Parathyroid adenoma (tissue), 2 donors: ENCODE data around the gene DGKQ.
A peak's percentile ranks its signal among the peaks of the same experiment; 100 is the strongest.
"Not testable (repeated sequence)": the region's sequence is repeated elsewhere in the genome, so short reads cannot be mapped to it uniquely, and the experiment has no call there.

Experiments
- H2AFZ ChIP-seq: fragments of 300-600 bp; sonication (generic); one replicate; pipeline ENCODE4 v1.7.0; 2017; ENCODE audit warnings: antibody characterized with exemption, mild to moderate bottlenecking
- H3K27ac ChIP-seq: fragments of 300-600 bp; sonication (generic); one replicate; pipeline ENCODE4 v1.7.0; 2017
- H3K27me3 ChIP-seq: fragments of 300-600 bp; sonication (generic); one replicate; pipeline ENCODE4 v1.7.0; 2017; ENCODE audit warnings: low read length; ENCODE audit not compliant: control insufficient read depth, insufficient read depth
- H3K36me3 ChIP-seq: fragments of 300-600 bp; sonication (generic); one replicate; pipeline ENCODE4 v1.7.0; 2017; ENCODE audit warnings: low read length; ENCODE audit not compliant: control insufficient read depth, insufficient read depth
- H3K4me1 ChIP-seq: fragments of 300-600 bp; sonication (generic); one replicate; pipeline ENCODE4 v1.7.0; 2017; ENCODE audit warnings: control low read depth
- H3K4me2 ChIP-seq: fragments of 300-600 bp; sonication (generic); one replicate; pipeline ENCODE4 v1.7.0; 2017; ENCODE audit warnings: low read length
- H3K4me3 ChIP-seq: fragments of 300-600 bp; sonication (generic); one replicate; pipeline ENCODE4 v1.7.0; 2017; ENCODE audit warnings: low read depth, low read length
- H3K79me2 ChIP-seq: fragments of 300-600 bp; sonication (generic); one replicate; pipeline ENCODE4 v1.7.0; 2017; ENCODE audit warnings: control low read depth
- H3K9ac ChIP-seq: fragments of 300-600 bp; sonication (generic); one replicate; pipeline ENCODE4 v1.7.0; 2017; ENCODE audit warnings: mild to moderate bottlenecking
- H3K9me3 ChIP-seq: fragments of 300-600 bp; sonication (generic); one replicate; pipeline ENCODE4 v1.7.0; 2017; ENCODE audit warnings: low read length; ENCODE audit not compliant: control insufficient read depth
- TF ChIP-seq, protein P1 (sequence below): fragments of 300-600 bp; sonication (generic); IDR thresholded peaks from one replicate; pipeline ENCODE4 v1.7.0; 2017; ENCODE audit warnings: antibody characterized with exemption, mild to moderate bottlenecking
- donor health status: primary hyperparathyroidism.

The DGKQ gene

GRCh38 chr4:931194-931959 is 42.0 kb downstream of the DGKQ start:
- no peaks in the 10 kb centered on the region for H3K27me3 ChIP-seq
- H3K79me2 ChIP-seq, result peaks cover 7% of the 10 kb centered on the region

GRCh38 chr4:930827-931193 is 42.6 kb downstream of the DGKQ start:
- H3K79me2 ChIP-seq, result peaks cover 12% of the 10 kb centered on the region
- TF ChIP-seq, protein P1, sequence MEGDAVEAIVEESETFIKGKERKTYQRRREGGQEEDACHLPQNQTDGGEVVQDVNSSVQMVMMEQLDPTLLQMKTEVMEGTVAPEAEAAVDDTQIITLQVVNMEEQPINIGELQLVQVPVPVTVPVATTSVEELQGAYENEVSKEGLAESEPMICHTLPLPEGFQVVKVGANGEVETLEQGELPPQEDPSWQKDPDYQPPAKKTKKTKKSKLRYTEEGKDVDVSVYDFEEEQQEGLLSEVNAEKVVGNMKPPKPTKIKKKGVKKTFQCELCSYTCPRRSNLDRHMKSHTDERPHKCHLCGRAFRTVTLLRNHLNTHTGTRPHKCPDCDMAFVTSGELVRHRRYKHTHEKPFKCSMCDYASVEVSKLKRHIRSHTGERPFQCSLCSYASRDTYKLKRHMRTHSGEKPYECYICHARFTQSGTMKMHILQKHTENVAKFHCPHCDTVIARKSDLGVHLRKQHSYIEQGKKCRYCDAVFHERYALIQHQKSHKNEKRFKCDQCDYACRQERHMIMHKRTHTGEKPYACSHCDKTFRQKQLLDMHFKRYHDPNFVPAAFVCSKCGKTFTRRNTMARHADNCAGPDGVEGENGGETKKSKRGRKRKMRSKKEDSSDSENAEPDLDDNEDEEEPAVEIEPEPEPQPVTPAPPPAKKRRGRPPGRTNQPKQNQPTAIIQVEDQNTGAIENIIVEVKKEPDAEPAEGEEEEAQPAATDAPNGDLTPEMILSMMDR, result no peak
- H3K4me1 ChIP-seq, result peaks cover 3% of the 10 kb centered on the region
- peak overlapping the region; percentile 86 for H3K4me3 ChIP-seq
- H3K36me3 ChIP-seq, result no peaks in the 10 kb centered on the region
- H3K27ac ChIP-seq, result peak overlapping the region; percentile 76
- H3K9me3 ChIP-seq, result no peaks in the 10 kb centered on the region
- peak overlapping the region; percentile 71 for H3K4me2 ChIP-seq
- no peaks in the 10 kb centered on the region for H3K27me3 ChIP-seq
- no peak overlapping the region for H2AFZ ChIP-seq
- no peak overlapping the region for H3K9ac ChIP-seq

More at GRCh38 chr4:931194-931959, 42.0 kb downstream of the DGKQ start:
- TF ChIP-seq, protein P1, result no peak
- H2AFZ ChIP-seq, result peak overlapping the region; percentile 82
- no peaks in the 10 kb centered on the region for H3K9me3 ChIP-seq
- H3K27ac ChIP-seq, result peak overlapping the region; percentile 76
- H3K9ac ChIP-seq, result peak overlapping the region; percentile 63
- H3K4me1 ChIP-seq, result peaks cover 3% of the 10 kb centered on the region
- H3K4me2 ChIP-seq, result peak overlapping the region; percentile 71
- H3K4me3 ChIP-seq, result peak overlapping the region; percentile 86
- H3K36me3 ChIP-seq, result no peaks in the 10 kb centered on the region

DNA sequence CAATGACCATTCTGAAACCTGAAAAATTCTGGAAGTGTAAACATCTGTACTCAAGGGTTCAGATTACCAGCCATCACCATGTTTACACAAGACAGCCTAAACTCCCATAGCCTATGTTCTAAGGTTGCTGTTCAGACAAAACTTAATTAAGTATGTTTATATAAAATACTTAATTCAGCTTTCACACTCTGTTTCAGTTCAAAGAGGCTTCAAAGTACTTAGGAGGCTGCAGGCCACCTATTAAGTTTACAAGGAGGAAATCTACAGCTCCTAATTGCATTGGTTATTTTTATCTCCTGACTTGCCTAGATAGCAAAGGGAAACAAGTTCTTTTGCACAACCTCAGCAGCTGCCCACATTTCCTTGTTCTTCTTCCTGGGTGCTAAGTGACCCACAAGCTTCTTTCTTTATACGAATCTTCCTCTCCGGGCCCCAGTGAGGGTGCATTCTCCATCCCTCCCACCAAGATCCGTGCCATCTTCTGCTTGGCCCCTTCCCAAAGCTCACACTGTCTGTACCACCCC is 43.3 kb downstream of the DGKQ start:
- Histone ChIP-seq H3K36me3 (no peaks in the 10 kb centered on the region), H3K4me1 (peaks cover 3% of the 10 kb centered on the region), H3K27me3 (no peaks in the 10 kb centered on the region), H3K27ac (no peak overlapping the region), H3K9ac (no peak overlapping the region), H2AFZ (no peak overlapping the region), H3K79me2 (peaks cover 18% of the 10 kb centered on the region), H3K4me2 (peak overlapping the region; percentile 71), H3K4me3 (peak overlapping the region; percentile 1), H3K9me3 (no peaks in the 10 kb centered on the region)
- TF ChIP-seq, protein P1, result no peak

GRCh38 chr4:929096-929765 is 44.1 kb downstream of the DGKQ start:
- Histone ChIP-seq H3K9me3 (no peaks in the 10 kb centered on the region), H3K27ac (no peak overlapping the region), H3K79me2 (peaks cover 24% of the 10 kb centered on the region), H3K9ac (no peak overlapping the region), H3K4me1 (peaks cover 3% of the 10 kb centered on the region), H2AFZ (no peak overlapping the region), H3K27me3 (no peaks in the 10 kb centered on the region), H3K36me3 (no peaks in the 10 kb centered on the region), H3K4me3 (no peak overlapping the region), H3K4me2 (no peak overlapping the region)
- TF ChIP-seq, protein P1, result no peak

GRCh38 chr4:927566-927965 is 45.8 kb downstream of the DGKQ start:
- H2AFZ ChIP-seq, H3K9ac ChIP-seq, H3K9me3 ChIP-seq, H3K4me1 ChIP-seq, H3K4me2 ChIP-seq, H3K36me3 ChIP-seq, H3K4me3 ChIP-seq, H3K27ac ChIP-seq, H3K27me3 ChIP-seq: not testable (repeated sequence)
- H3K79me2 ChIP-seq, result peaks cover 34% of the 10 kb centered on the region
